HG03571 (cell line): Measurements from ENCODE around the gene SYCE3.

Source experiments
- ATAC-seq: cut with Tn5 transposase; IDR thresholded peaks from one replicate; pipeline ENCODE4 v1.9.1; 2021; ENCODE audit not compliant: unreplicated experiment

Gene SYCE3

GRCh38 chr22:50504369-50505211 is 58.1 kb downstream of the SYCE3 start:
- ATAC-seq: no peak

GRCh38 chr22:50503475-50504145 is 59.1 kb downstream of the SYCE3 start:
- no peak for ATAC-seq

- no peak for ATAC-seq
Observed at GRCh38 chr22:50502628-50503474, 59.9 kb downstream of the SYCE3 start.

GRCh38 chr22:50502096-50502495 is 60.6 kb downstream of the SYCE3 start:
- ATAC-seq: no peak
